ENCODE measurements around the gene FBXO30. TPM values are rescaled to one million over a fixed set of nuclear protein-coding genes. Genes with fewer than 3 reads are reported as not detected.

The FBXO30 gene
- total and polyA plus RNA-seq, 10 of the 15 experiments (the other 5 are each of a cell fraction or from before 2014, with no cell fraction given) = 1.7 to 6.9 (median 5.3) TPM

DNA sequence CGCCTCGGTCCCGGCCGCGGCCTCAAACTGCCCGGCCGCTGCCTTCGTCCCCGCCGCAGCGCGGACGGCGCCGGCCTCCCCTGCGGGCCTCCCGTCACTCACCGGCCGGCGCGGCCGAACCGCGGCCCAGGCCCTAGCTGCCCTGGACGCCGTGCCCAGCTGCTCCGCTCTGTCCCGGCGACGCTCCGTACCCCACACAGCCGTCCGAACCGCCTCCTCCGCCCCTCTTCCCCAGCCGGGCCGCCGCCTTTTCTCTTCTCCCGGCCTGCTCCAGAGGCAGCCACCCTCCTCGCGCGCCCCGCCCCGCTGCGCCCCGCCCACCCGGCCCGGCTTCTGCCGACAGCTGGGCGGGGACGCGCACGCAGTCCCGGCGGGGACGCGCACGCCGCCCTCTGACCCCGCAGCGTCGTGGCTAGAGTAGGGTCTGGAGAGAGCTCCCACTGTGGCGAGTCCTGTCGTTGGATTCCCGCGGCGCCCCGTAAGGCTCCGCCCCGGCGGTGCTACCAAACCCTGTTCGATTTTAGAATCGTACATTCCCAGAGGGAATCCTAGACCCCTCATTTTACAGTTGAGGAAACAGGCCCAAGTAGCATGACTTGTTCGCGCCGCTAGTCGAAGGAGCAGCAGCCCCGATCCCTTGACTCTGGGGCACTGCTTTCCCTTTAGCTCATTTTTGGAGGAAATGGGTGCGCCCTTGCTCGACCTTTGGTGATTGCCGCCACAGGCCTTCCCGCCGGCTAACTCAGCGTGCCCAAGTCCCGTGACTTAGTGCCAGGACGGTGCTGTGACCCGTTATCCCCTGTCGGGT is at the start of gene FBXO30 (continued):
- TF ChIP-seq, protein P1, sequence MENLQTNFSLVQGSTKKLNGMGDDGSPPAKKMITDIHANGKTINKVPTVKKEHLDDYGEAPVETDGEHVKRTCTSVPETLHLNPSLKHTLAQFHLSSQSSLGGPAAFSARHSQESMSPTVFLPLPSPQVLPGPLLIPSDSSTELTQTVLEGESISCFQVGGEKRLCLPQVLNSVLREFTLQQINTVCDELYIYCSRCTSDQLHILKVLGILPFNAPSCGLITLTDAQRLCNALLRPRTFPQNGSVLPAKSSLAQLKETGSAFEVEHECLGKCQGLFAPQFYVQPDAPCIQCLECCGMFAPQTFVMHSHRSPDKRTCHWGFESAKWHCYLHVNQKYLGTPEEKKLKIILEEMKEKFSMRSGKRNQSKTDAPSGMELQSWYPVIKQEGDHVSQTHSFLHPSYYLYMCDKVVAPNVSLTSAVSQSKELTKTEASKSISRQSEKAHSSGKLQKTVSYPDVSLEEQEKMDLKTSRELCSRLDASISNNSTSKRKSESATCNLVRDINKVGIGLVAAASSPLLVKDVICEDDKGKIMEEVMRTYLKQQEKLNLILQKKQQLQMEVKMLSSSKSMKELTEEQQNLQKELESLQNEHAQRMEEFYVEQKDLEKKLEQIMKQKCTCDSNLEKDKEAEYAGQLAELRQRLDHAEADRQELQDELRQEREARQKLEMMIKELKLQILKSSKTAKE (IDR thresholded peaks at IDR 0.05; ENCODE audit: low read depth, poor library complexity, severe bottlenecking) = no peak
- TF ChIP-seq MYC (IDR thresholded peaks at IDR 0.05; ENCODE audit: insufficient read depth, insufficient read length, insufficient replicate concordance, low read length, severe bottlenecking) = peak; percentile 41
- no peak; the same call in 1 of the 2 replicates for TF ChIP-seq TBL1XR1 (IDR thresholded peaks at IDR 0.05; ENCODE audit: low read depth, low read length)
- TF ChIP-seq ZNF622 (IDR thresholded peaks at IDR 0.05) = no peak
- no peak for TF ChIP-seq RAD51 (IDR thresholded peaks at IDR 0.05)
- peak; percentile 66; the same call in 1 of the 2 replicates for TF ChIP-seq MTA2 (IDR thresholded peaks at IDR 0.05; ENCODE audit: low read depth)
- TF ChIP-seq PAX8 (IDR thresholded peaks at IDR 0.05) = no peak
- TF ChIP-seq, protein P2, sequence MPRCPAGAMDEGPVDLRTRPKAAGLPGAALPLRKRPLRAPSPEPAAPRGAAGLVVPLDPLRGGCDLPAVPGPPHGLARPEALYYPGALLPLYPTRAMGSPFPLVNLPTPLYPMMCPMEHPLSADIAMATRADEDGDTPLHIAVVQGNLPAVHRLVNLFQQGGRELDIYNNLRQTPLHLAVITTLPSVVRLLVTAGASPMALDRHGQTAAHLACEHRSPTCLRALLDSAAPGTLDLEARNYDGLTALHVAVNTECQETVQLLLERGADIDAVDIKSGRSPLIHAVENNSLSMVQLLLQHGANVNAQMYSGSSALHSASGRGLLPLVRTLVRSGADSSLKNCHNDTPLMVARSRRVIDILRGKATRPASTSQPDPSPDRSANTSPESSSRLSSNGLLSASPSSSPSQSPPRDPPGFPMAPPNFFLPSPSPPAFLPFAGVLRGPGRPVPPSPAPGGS (IDR thresholded peaks at IDR 0.05; ENCODE audit: borderline replicate concordance, insufficient read depth, low read depth, low read length, poor library complexity, severe bottlenecking) = no peak
- TF ChIP-seq JUND (IDR thresholded peaks at IDR 0.05; ENCODE audit: low read depth, low read length) = no peak
- no peak for TF ChIP-seq CHD1 (IDR thresholded peaks at IDR 0.05; ENCODE audit: low read depth, low read length)
- no peak for TF ChIP-seq ZZZ3 (IDR thresholded peaks at IDR 0.05; ENCODE audit: control insufficient read depth, insufficient read length, low read depth)
- no peak for TF ChIP-seq HDAC2 (IDR thresholded peaks at IDR 0.05)
- no peak for TF ChIP-seq MEF2A (IDR thresholded peaks at IDR 0.05; ENCODE audit: insufficient read depth, low read depth, low read length)
- TF ChIP-seq KDM1A (IDR thresholded peaks at IDR 0.05; ENCODE audit: borderline replicate concordance) = no peak
- TF ChIP-seq CREM (IDR thresholded peaks at IDR 0.05; ENCODE audit: low read depth) = no peak
- no peak for TF ChIP-seq SREBF2 (IDR thresholded peaks at IDR 0.05; ENCODE audit: low read length)
- TF ChIP-seq, protein P3, sequence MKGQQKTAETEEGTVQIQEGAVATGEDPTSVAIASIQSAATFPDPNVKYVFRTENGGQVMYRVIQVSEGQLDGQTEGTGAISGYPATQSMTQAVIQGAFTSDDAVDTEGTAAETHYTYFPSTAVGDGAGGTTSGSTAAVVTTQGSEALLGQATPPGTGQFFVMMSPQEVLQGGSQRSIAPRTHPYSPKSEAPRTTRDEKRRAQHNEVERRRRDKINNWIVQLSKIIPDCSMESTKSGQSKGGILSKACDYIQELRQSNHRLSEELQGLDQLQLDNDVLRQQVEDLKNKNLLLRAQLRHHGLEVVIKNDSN (IDR thresholded peaks at IDR 0.05; ENCODE audit: borderline replicate concordance, extremely low read length, insufficient read depth, low read depth, low read length) = no peak
- TF ChIP-seq, protein P4, sequence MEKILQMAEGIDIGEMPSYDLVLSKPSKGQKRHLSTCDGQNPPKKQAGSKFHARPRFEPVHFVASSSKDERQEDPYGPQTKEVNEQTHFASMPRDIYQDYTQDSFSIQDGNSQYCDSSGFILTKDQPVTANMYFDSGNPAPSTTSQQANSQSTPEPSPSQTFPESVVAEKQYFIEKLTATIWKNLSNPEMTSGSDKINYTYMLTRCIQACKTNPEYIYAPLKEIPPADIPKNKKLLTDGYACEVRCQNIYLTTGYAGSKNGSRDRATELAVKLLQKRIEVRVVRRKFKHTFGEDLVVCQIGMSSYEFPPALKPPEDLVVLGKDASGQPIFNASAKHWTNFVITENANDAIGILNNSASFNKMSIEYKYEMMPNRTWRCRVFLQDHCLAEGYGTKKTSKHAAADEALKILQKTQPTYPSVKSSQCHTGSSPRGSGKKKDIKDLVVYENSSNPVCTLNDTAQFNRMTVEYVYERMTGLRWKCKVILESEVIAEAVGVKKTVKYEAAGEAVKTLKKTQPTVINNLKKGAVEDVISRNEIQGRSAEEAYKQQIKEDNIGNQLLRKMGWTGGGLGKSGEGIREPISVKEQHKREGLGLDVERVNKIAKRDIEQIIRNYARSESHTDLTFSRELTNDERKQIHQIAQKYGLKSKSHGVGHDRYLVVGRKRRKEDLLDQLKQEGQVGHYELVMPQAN (conservative IDR thresholded peaks at IDR 0.05) = peak; percentile 78
- TF ChIP-seq SMAD1 (IDR thresholded peaks at IDR 0.05; ENCODE audit: low read depth, partially characterized antibody) = no peak
- TF ChIP-seq YY1 (IDR thresholded peaks at IDR 0.05; ENCODE audit: low read depth, low read length) = peak; percentile 55
- TF ChIP-seq ZBED1 (IDR thresholded peaks at IDR 0.05; ENCODE audit: borderline replicate concordance) = no peak
- no peak for TF ChIP-seq CBX3 (IDR thresholded peaks at IDR 0.05; ENCODE audit: borderline replicate concordance, low read depth)
- peak; percentile 37 to 87; a peak in 3 of 4 replicates for TF ChIP-seq BHLHE40 (IDR thresholded peaks at IDR 0.05; ENCODE audit: borderline replicate concordance in 1 of 2, low read depth in 2 of 2, low read length in 1 of 2)
- TF ChIP-seq ZNF24 (IDR thresholded peaks at IDR 0.05) = peak; percentile 32; the same call in 1 of the 2 replicates
